Caco-2 (cell line): ENCODE measurements around the gene LMLN. TPM values are rescaled to one million over a fixed set of nuclear protein-coding genes. Genes with fewer than 3 reads are reported as not detected.

Experiments
- BruUV-seq: library from RNA; stranded (reverse); fragments of 400-500 nt; replicated peaks from 2 replicates; lab custom pipeline; 2021; lab: Mats Ljungman, UMichigan
- CTCF ChIA-PET: fragments of 300-600 bp; sonication (Branson Sonifier 250); formaldehyde crosslinking; loops from one replicate; lab custom pipeline; 2022; ENCODE audit warnings: antibody characterized with exemption; lab: Charles Lee
- POLR2A ChIA-PET: fragments of 300-600 bp; sonication (Branson Sonifier 250); formaldehyde crosslinking; loops from one replicate; lab custom pipeline; 2022; ENCODE audit warnings: antibody characterized with exemption; lab: Charles Lee
- DNase-seq, 2 experiments: peaks; one replicate each; pipeline versions ENCODE4 v3.0.0 to v3.0.0-alpha.2; 2020 to 2022
- H3K27me3 ChIP-seq: replicated peaks from 2 replicates; pipeline ENCODE4 v1.6.0; 2011; ENCODE audit warnings: low read length; ENCODE audit not compliant: control insufficient read depth, insufficient read depth
- H3K36me3 ChIP-seq: 2 replicates; pipeline ENCODE4 v1.5.1; 2011; ENCODE audit warnings: low read length; ENCODE audit not compliant: control insufficient read depth, insufficient read depth
- H3K4me1 ChIP-seq: fragments of 250-450 bp; sonication (Bioruptor Pico); 2 replicates; pipeline ENCODE4 v1.5.1; 2020; ENCODE audit warnings: mild to moderate bottlenecking
- H3K4me3 ChIP-seq: 2 replicates; pipeline ENCODE4 v1.5.1; 2011; ENCODE audit warnings: low read depth, mild to moderate bottlenecking, control low read depth, low read length
- H3K9me3 ChIP-seq: fragments of 250-450 bp; sonication (Bioruptor Pico); 2 replicates; pipeline ENCODE4 v1.5.1; 2020; ENCODE audit warnings: mild to moderate bottlenecking, moderate library complexity
- H3K27ac Mint-ChIP-seq: one replicate; pipeline ENCODE4 v1.8.0; 2022; ENCODE audit warnings: mixed read lengths; ENCODE audit not compliant: unreplicated experiment
- H3K27me3 Mint-ChIP-seq: one replicate; pipeline ENCODE4 v1.8.0; 2022; ENCODE audit warnings: mixed read lengths; ENCODE audit not compliant: insufficient read depth, unreplicated experiment
- H3K36me3 Mint-ChIP-seq: one replicate; pipeline ENCODE4 v1.8.0; 2022; ENCODE audit warnings: mild to moderate bottlenecking, mixed read lengths; ENCODE audit not compliant: insufficient read depth, unreplicated experiment
- H3K4me1 Mint-ChIP-seq: one replicate; pipeline ENCODE4 v1.8.0; 2022; ENCODE audit warnings: low read depth, mixed read lengths; ENCODE audit not compliant: unreplicated experiment
- H3K4me3 Mint-ChIP-seq: one replicate; pipeline ENCODE4 v1.8.0; 2022; ENCODE audit warnings: mild to moderate bottlenecking, moderate library complexity, mixed read lengths; ENCODE audit not compliant: unreplicated experiment
- H3K9me3 Mint-ChIP-seq: one replicate; pipeline ENCODE4 v1.8.0; 2022; ENCODE audit warnings: mixed read lengths; ENCODE audit not compliant: unreplicated experiment
- intact Hi-C: fragments of 100-400 bp; cut with micrococcal nuclease; formaldehyde crosslinking; loops from one replicate; pipeline ENCODE4 v1.10.0; 2022; ENCODE audit not compliant: unreplicated experiment
- total RNA-seq: library from RNA; stranded (reverse); gene quantifications from 2 replicates; pipeline ENCODE4 v1.2.3, GENCODE V29; 2022
- TF ChIP-seq, protein P1 (sequence below), 2 experiments: fragments of 200-600 bp in 1 of 2; IDR thresholded peaks; 1 replicate in 1 of 2; 2 replicates in 1 of 2; pipeline versions ENCODE4 v1.5.1 to v1.8.0; 2011 to 2022; ENCODE audit warnings: antibody characterized with exemption in 1 of 2, control low read depth in 1 of 2, inconsistent platforms in 1 of 2, low read depth in 1 of 2, low read length in 1 of 2, mild to moderate bottlenecking in 1 of 2, moderate library complexity in 1 of 2; ENCODE audit not compliant: insufficient read depth in 1 of 2, severe bottlenecking in 1 of 2, unreplicated experiment in 1 of 2

Gene LMLN
- total RNA-seq, 1 experiment from 2014 or later, result 2.4 TPM

DNA sequence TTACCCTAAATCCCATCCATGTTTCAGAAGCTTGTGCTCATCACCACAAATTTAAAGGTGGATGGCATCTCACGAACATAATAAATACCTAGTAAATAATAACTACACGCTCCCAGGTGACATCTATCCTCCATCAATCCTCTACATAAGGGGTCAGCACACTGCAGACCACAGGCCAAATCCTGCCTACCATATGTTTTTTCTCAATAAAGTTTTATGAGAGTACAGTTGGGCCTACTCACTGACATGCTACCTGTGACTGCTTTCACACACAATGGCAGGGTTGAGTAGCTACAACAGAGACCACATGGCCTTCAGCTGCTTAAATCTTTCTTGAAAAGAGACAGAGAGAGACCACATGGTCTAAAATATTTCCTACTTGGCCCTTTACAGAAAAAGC, 105.9 kb downstream of the LMLN start:
- H3K4me3 Mint-ChIP-seq, result no peak overlapping the region
- DNase-seq, result no peak
- ChIA-PET POLR2A (no interaction called here), CTCF (no interaction called here)
- no peak overlapping the region for H3K27ac Mint-ChIP-seq
- intact Hi-C loops, result no loop called here
- no peaks in the 10 kb centered on the region for H3K36me3 Mint-ChIP-seq
- no peaks in the 10 kb centered on the region for H3K27me3 ChIP-seq
- H3K4me1 Mint-ChIP-seq, result no peaks in the 10 kb centered on the region
- TF ChIP-seq, protein P1, sequence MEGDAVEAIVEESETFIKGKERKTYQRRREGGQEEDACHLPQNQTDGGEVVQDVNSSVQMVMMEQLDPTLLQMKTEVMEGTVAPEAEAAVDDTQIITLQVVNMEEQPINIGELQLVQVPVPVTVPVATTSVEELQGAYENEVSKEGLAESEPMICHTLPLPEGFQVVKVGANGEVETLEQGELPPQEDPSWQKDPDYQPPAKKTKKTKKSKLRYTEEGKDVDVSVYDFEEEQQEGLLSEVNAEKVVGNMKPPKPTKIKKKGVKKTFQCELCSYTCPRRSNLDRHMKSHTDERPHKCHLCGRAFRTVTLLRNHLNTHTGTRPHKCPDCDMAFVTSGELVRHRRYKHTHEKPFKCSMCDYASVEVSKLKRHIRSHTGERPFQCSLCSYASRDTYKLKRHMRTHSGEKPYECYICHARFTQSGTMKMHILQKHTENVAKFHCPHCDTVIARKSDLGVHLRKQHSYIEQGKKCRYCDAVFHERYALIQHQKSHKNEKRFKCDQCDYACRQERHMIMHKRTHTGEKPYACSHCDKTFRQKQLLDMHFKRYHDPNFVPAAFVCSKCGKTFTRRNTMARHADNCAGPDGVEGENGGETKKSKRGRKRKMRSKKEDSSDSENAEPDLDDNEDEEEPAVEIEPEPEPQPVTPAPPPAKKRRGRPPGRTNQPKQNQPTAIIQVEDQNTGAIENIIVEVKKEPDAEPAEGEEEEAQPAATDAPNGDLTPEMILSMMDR (IDR thresholded peaks at IDR 0.05; ENCODE audit: insufficient read depth in 1 of 2, low read depth in 1 of 2, low read length in 1 of 2, severe bottlenecking in 1 of 2, unreplicated experiment in 1 of 2), result no peak
- H3K36me3 ChIP-seq, result no peaks in the 10 kb centered on the region
- no peak overlapping the region for H3K4me3 ChIP-seq
- BruUV-seq, result no TSS peak
- no peaks in the 10 kb centered on the region for H3K9me3 Mint-ChIP-seq
- H3K4me1 ChIP-seq, result no peaks in the 10 kb centered on the region
- no peaks in the 10 kb centered on the region for H3K9me3 ChIP-seq
- peaks cover 7% of the 10 kb centered on the region for H3K27me3 Mint-ChIP-seq

DNA sequence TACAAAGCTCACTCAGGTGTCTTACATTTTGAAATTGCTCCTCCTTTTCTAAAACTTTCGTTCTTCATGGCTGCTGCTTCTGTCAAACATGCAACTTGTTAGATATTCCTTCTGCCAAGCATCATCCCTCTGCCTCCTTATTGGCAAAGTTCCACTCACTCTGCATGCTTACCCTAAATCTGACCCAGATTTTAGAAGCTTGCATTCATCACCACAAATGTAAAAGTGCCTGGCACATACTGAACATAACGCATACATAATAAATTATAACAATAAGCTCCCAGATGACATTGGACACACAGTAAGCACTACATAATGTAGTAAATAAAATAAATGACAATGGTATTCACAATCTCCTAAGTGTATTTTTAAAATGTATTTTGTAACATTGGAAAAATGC, 107.4 kb downstream of the LMLN start:
- Mint-ChIP-seq H3K36me3 (no peaks in the 10 kb centered on the region), H3K9me3 (no peaks in the 10 kb centered on the region), H3K4me1 (no peaks in the 10 kb centered on the region), H3K27me3 (peaks cover 13% of the 10 kb centered on the region), H3K27ac (no peak overlapping the region), H3K4me3 (no peak overlapping the region)
- Histone ChIP-seq H3K4me1 (no peaks in the 10 kb centered on the region), H3K4me3 (no peak overlapping the region), H3K36me3 (no peaks in the 10 kb centered on the region), H3K9me3 (no peaks in the 10 kb centered on the region), H3K27me3 (no peaks in the 10 kb centered on the region)
- ChIA-PET POLR2A (no interaction called here), CTCF (no interaction called here)
- DNase-seq, result no peak
- BruUV-seq, result no TSS peak
- TF ChIP-seq, protein P1 (IDR thresholded peaks at IDR 0.05; ENCODE audit: insufficient read depth in 1 of 2, low read depth in 1 of 2, low read length in 1 of 2, severe bottlenecking in 1 of 2, unreplicated experiment in 1 of 2), result no peak
- intact Hi-C loops, result no loop called here

DNA sequence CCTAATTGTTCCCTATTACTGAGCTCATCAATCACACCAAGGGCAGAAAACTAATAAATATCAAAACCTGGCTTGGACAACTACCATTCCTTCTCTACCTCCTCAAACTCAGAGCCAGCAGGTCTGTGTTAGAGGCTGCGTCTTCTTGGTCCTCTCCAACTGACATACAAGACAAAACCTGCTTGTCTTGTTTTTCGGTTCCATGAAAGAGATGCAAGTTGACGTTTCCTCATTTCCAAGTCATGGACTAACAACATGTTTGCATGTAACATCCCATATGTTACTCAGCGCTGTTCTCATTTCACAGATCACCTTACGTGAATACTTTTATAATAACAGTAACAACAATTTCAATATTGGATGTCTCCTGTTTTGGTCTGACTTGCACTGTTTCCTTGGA, 110.9 kb downstream of the LMLN start:
- H3K9me3 Mint-ChIP-seq, result no peaks in the 10 kb centered on the region
- Histone ChIP-seq H3K27me3 (no peaks in the 10 kb centered on the region), H3K36me3 (no peaks in the 10 kb centered on the region), H3K4me3 (no peak overlapping the region), H3K9me3 (no peaks in the 10 kb centered on the region), H3K4me1 (no peaks in the 10 kb centered on the region)
- TF ChIP-seq, protein P1 (IDR thresholded peaks at IDR 0.05; ENCODE audit: insufficient read depth in 1 of 2, low read depth in 1 of 2, low read length in 1 of 2, severe bottlenecking in 1 of 2, unreplicated experiment in 1 of 2), result no peak
- CTCF ChIA-PET, result no interaction called here
- H3K4me1 Mint-ChIP-seq, result no peaks in the 10 kb centered on the region
- no peak for DNase-seq
- no peaks in the 10 kb centered on the region for H3K36me3 Mint-ChIP-seq
- POLR2A ChIA-PET, result no interaction called here
- no peak overlapping the region for H3K4me3 Mint-ChIP-seq
- no peak overlapping the region for H3K27ac Mint-ChIP-seq
- intact Hi-C loops, result no loop called here
- BruUV-seq, result no TSS peak
- peaks cover 9% of the 10 kb centered on the region for H3K27me3 Mint-ChIP-seq
